Activated CD8-positive, alpha-beta memory T cell treated with anti-CD3 and anti-CD28 coated beads, Interleukin-2, amount 50 U/mL, for 24 hours (primary cell): ENCODE results near the gene TYROBP.
"Not testable (repeated sequence)": the region's sequence is repeated elsewhere in the genome, so short reads cannot be mapped to it uniquely, and the experiment has no call there.

Experiments used
- DNase-seq: peaks from one replicate; pipeline ENCODE4 v3.0.0-alpha.2; 2020; ENCODE audit errors: extremely low read depth

The TYROBP gene

GRCh38 chr19:35931874-35932202 lies 23.7 kb upstream of the TYROBP start:
- DNase-seq: no peak

GRCh38 chr19:35931161-35931873 lies 23.2 kb upstream of the TYROBP start:
- DNase-seq: peak; percentile 97

- no peak for DNase-seq
Measured at GRCh38 chr19:35929876-35930275, 21.8 kb upstream of the TYROBP start.

DNA sequence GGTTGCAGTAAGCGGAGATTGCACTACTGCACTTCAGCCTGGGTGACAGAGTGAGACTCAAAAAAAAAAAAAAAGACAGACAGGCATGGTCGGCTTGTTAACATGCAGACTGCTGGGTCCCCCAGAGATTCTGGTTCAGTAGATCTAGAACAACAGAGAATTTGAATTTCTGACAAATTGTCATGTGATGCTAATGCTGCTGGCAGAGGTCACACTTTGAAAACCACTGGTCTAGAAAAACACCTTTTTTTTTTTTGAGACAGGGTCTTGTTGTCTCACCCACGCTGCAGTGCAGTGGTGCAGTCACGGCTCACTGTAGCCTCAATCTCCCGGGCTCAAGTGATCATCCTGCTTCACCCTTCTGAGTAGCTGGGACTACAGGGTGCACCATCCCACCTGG lies 20.4 kb upstream of the TYROBP start:
- no peak for DNase-seq

- DNase-seq: no peak
Measured at GRCh38 chr19:35925501-35925900, 17.4 kb upstream of the TYROBP start.

GRCh38 chr19:35921012-35921411 lies 12.9 kb upstream of the TYROBP start:
- DNase-seq: no peak

GRCh38 chr19:35919306-35919705 lies 11.2 kb upstream of the TYROBP start:
- no peak for DNase-seq

DNA sequence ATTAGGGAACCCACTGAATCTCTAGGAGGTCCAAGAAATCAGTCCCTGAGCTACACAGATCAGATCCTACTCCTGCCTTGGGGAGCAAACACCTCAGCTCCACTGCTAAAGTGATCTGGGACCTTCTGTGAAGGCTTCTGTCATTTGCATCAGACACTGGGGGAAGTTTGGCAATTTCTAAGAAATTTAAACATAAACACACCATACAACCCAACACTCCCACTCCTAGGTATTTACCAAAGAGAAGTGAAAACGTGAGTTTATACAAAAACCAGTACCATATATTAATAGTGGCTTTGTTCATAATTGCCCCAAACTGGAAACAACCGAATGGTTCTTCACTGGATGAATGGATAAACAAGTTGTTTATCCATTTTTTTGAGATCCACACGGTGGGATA lies 7.3 kb upstream of the TYROBP start:
- DNase-seq: no peak

- no peak for DNase-seq
Measured at GRCh38 chr19:35913589-35913988, 5.5 kb upstream of the TYROBP start.

GRCh38 chr19:35911790-35912189 lies 3.7 kb upstream of the TYROBP start:
- no peak for DNase-seq

DNA sequence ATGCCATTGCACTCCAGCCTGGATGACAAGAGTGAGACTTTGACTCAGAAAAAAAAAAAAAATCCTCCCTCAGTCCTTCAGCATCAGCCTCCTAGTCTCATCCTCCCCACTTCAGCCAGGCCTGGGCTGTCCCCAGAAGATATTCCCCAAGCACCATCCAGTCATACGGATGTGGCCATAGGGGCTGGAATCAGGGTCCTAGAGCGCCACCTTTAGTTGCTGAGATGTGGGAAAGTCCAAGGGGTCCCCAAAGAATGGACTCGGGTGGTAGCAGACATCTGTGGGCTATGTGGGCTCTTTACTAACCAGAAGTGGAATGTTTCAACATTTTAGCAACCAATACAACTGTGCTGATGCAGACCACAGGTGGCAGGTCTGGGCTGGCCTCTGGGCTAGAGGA lies 3.1 kb upstream of the TYROBP start:
- DNase-seq: no peak

DNA sequence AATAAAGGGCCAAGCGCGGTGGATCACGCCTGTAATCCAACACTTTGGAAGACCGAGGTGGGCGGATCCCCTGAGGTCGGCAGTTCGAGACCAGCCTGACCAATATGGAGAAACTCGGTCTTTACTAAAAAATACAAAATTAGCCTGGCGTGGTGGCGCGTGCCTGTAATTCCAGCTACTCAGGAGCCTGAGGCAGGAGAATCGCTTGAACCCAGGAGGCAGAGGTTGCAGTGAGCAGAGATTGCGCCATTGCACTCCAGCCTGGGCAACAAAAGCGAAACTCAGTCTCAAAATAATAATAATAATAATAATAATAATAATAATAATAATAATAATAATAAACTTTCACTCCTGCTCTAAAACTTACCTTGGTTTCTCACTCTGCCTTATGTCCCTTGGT lies 2.3 kb upstream of the TYROBP start:
- not testable (repeated sequence) for DNase-seq

DNA sequence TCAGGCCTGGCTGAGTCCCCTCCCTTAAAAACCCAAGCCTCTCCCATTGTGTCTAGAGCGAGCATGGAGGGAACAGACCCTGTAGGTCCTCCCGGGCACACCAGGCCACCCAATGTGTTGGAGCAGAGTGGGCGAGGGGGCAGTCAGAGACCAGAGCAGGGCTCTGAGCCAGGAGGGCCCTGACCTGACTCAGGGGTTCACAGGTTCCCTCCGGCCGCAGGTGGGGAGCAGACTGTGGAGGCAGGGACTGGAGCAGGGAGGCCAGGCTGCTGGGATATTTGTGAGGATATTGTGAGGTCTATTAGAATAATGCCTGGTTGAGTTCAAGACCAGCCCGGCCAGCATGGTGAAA lies 1.6 kb upstream of the TYROBP start:
- no peak for DNase-seq

DNA sequence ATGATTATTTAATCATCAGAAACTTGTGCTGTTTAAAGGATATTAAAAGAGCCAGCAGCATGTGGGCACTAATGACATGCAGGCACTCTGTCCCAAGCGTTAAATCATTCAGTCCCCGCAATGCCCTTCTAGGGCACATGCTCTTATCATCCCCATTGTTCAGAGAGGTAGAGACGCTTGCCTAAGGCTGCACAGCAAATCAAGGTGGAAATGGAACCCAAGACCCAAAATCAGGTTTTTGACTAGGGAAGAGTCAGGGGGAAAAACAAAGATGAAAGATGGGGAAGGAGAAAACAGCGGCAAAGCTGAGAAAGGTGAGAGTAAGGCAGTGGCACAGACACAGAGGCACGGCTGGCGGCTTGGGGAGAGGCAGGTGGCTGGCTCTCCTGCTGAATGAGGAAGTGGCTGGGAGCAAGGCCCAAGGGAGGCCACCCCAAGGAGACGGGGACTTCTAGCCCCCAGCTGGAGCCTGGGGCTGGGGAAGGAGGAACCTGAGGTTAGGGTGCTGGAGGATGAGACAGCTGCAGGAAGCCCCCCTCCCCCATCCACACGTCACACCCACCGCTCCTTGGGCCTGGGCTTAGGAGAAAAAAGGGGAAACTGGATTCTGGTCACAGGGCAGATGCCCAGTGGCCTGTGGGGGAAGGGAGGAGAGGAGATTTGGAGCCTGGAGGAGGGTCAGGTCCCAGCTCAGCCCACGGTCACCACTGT lies 1.0 kb upstream of the TYROBP start:
- DNase-seq: no peak

DNA sequence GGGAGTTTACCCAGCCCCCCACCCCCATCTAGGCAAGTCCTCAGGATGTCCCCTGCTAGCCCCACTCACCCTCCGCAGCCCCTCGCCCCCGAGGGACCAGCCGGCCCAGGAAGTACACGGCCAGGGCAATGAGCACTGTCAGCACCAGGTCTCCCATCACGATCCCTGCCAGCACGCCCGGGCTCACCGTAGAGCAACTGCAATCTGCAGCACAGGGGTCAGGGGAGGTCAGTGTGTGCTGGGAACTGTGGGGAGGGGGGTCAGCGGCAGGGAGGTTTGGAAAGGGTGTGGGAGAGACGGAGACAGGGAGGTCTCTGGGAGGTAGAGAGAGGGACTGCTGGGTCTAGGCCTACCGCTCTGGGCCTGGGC lies 734 bp downstream of the TYROBP start:
- no peak for DNase-seq

GRCh38 chr19:35905178-35905727 lies 2.8 kb downstream of the TYROBP start:
- no peak for DNase-seq

DNA sequence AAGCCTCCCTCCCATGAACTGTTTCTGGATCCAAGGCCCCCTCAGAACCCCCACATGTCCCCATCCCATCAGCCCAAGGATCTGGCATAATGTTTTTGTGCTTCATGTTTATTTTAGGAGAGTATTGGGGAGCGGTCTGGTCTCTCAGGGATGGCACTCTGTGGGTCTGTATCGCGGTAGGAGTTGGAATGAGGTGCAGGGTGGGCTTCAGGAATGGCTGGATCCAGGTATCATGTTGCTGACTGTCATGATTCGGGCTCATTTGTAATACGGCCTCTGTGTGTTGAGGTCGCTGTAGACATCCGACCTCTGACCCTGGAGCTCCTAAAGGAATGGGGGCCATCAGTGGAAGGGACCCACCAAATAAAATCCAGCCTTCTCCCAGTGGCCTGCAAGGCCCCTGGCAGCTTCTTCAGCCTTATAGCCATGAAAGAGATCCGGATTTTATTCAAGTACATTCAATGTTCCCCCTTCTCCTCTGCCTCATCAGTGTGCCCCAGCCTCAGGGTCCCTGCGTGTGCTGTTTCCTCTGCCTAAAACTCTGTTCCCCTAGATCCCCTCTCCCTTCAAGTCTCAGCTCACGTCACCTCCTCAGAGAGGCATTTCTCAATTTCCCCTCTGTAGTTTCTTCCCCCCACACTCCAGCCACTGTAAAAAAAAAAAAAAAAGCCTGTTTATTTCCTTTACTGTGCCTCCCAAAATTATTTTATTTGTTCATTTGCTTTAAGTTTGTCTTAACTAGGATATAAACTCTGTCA lies 3.6 kb downstream of the TYROBP start:
- no peak for DNase-seq

DNA sequence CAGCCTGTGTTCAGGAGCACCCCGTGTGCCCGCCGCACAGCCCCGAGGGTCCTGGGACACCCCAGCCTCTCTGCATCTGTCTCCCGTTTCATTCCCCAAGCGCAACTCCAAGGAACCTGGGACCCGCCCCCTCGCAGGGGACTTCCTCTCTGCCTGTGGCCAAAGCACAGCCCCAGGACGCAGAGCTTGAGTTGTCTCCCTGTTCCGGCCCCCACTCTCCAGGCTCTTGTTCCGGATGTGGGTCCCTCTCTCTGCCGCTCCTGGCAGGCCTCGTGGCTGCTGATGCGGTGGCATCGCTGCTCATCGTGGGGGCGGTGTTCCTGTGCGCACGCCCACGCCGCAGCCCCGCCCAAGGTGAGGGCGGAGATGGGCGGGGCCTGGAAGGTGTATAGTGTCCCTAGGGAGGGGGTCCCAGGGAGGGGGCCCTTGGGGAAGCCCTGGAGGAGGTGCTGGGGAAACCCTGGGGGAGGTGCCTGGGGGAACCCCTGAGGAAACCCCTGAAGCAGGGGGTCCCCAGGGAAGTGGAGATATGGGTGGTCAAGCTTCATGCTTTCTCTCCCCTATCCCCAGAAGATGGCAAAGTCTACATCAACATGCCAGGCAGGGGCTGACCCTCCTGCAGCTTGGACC lies 4.4 kb downstream of the TYROBP start:
- peak; percentile 68 for DNase-seq

DNA sequence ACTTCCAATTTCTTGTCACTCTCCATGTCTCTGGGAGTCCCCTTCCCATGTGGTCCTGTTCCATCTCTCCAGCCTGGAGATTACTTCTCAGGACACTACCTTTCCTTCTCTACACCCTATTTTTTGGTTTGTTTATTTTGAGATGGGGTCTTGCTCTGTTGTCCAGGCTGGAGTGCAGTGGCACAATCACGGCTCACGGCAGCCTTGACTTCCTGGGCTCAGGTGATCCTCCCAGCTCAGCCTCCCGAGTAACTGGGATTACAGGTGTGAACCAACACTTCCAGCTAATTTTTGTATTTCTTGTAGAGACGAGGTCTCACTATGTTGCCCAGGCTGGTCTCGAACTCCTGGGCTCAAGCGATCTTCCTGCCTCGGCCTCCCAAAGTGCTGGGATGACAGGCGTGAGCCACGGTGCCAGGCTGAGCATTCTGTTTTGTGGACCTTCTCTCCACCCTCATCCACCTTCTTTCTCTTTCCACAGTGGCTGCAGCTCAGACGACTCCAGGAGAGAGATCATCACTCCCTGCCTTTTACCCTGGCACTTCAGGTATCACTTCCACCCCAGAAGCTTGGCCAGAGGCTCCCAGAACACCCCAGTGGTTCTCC lies 5.1 kb downstream of the TYROBP start:
- no peak for DNase-seq

DNA sequence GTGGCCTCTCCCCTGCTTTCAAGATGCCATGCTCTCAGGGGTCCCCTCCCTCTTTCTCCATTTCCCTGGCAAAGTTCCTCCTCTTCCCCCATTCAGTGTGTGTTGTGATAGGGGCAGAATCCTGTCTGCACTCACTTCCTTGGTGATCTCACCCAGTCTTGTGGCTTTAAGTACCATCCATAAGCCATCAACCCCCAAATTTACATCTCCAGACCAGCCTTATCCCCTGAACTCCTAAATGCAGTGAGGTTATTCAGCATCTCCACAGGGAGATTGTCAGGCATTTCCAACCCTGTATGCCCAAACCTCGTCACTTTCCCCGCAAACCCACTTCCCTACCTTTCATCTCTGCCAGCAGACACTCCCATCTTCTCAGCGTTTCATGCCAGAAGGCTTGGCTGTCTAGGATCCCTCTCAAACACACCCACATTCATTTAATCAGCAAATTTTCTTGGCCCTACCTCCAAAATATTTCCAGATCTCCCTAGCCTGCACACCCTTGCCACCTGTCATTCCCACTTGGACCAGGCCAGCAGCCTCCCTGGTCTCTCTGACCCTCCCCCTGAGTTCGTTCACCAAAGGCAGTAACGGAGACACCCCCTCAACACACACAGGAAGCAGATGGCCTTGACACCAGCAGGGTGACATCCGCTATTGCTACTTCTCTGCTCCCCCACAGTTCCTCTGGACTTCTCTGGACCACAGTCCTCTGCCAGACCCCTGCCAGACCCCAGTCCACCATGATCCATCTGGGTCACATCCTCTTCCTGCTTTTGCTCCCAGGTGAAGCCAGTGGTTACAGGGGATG lies 6.0 kb downstream of the TYROBP start, which contains the start of gene HCST:
HCST (plus strand) TSS at position 676 of the 808 bp plus-strand sequence; CDS start at position 741, 65 bp downstream.
- DNase-seq: no peak

- no peak for DNase-seq
Measured at GRCh38 chr19:35901055-35901644, 6.9 kb downstream of the TYROBP start.
